Measurements from ENCODE around the gene FOXN1.

DNA sequence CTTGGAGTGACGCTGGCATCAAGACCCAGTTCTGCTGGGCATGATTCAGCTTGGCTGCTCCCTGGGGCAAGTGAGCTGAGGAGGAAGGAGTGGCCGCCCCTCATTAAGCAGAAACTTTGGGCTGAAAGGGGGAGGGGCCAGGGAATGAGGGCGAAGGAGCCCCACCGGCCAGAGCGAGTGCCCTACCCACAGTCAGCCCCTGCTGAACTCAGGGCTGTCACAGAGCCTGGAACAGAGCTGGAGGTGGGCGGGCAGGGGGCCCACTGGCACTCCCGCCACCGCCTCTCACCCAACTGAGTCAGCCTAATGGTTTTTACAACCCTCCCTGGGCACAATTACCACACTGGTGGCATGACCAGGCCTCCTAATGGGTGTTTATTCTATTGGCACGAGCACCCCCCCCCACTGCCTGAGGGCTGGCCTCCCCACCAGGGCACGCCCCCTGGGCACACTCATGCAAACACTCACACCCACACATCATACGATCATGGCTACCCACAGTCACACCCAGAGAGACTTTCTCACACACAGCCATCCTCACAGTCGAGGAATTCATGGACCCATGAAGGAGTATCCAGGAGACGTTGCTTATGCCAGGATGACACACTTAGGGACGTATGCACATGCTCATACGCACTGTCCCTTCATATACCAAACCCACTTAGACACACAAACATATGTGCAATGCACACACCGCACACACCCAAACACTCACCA lies 27.1 kb downstream of the FOXN1 start:
- TF ChIP-seq, protein P1, sequence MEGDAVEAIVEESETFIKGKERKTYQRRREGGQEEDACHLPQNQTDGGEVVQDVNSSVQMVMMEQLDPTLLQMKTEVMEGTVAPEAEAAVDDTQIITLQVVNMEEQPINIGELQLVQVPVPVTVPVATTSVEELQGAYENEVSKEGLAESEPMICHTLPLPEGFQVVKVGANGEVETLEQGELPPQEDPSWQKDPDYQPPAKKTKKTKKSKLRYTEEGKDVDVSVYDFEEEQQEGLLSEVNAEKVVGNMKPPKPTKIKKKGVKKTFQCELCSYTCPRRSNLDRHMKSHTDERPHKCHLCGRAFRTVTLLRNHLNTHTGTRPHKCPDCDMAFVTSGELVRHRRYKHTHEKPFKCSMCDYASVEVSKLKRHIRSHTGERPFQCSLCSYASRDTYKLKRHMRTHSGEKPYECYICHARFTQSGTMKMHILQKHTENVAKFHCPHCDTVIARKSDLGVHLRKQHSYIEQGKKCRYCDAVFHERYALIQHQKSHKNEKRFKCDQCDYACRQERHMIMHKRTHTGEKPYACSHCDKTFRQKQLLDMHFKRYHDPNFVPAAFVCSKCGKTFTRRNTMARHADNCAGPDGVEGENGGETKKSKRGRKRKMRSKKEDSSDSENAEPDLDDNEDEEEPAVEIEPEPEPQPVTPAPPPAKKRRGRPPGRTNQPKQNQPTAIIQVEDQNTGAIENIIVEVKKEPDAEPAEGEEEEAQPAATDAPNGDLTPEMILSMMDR (IDR thresholded peaks at IDR 0.05; ENCODE audit: insufficient read depth, low read length, poor library complexity, severe bottlenecking): no peak
- no peak for TF ChIP-seq EZH2phosphoT487 (conservative IDR thresholded peaks at IDR 0.05; ENCODE audit: low read length)
